Gastrocnemius medialis (tissue), 4 donors: ENCODE data around the gene LPCAT2. TPM values are rescaled to one million over a fixed set of nuclear protein-coding genes. Genes with fewer than 3 reads are reported as not detected.

Source experiments
- ATAC-seq, 2 donors: fragments of 150-250 bp; one replicate each; pipeline ENCODE4 v1.9.1; 2016
- DNase-seq, 2 donors: peaks; one replicate each; pipeline ENCODE4 v3.0.0-alpha.2; 2019
- H3K27ac ChIP-seq, 4 donors: fragments of 200-600 bp; sonication (generic); 1 replicate in 1 of 4; 2 replicates in 3 of 4; pipeline ENCODE4 v1.5.1; 2016 to 2018; ENCODE audit warnings: mild to moderate bottlenecking in 2 of 4, moderate library complexity in 1 of 4
- H3K27me3 ChIP-seq, 3 donors: fragments of 200-600 bp; sonication (generic) in 2 of 3; 1 replicate in 1 of 3; 2 replicates in 2 of 3; pipeline versions ENCODE4 v1.5.1 to v1.6.0; 2016 to 2019; ENCODE audit warnings: mild to moderate bottlenecking in 1 of 3, moderate library complexity in 1 of 3
- H3K36me3 ChIP-seq, 2 donors: fragments of 200-600 bp; sonication (generic) in 1 of 2; one replicate each; pipeline ENCODE4 v1.5.1; 2017 to 2018
- H3K4me1 ChIP-seq, 2 donors: fragments of 200-600 bp; sonication (generic) in 1 of 2; one replicate each; pipeline ENCODE4 v1.5.1; 2016 to 2017; ENCODE audit warnings: mild to moderate bottlenecking in 2 of 2
- H3K4me3 ChIP-seq, 4 donors: fragments of 200-600 bp; sonication (generic) in 3 of 4; 1 replicate in 1 of 4; 2 replicates in 3 of 4; pipeline ENCODE4 v1.5.1; 2016 to 2019; ENCODE audit warnings: mild to moderate bottlenecking in 2 of 4
- H3K9me3 ChIP-seq, 3 donors: fragments of 200-600 bp; sonication (generic) in 2 of 3; 1 replicate in 1 of 3; 2 replicates in 2 of 3; pipeline ENCODE4 v1.5.1; 2016 to 2019
- POLR2A ChIP-seq, 2 donors: fragments of 450-650 bp; IDR thresholded peaks; one replicate each; pipeline ENCODE4 v1.6.1; 2017; ENCODE audit warnings: antibody characterized with exemption in 2 of 2, mild to moderate bottlenecking in 2 of 2, moderate library complexity in 2 of 2
- in situ Hi-C, 4 donors: fragments of 200-750 bp; cut with MboI; loops; one replicate each; pipeline versions ENCODE4 v1.15.0 to v1.8.0; 2017; ENCODE audit warnings: low sequenced_read_pairs in 4 of 4
- intact Hi-C: fragments of 100-400 bp; cut with DNase I; formaldehyde crosslinking; loops from one replicate; pipeline ENCODE4 v1.15.1; 2023; ENCODE audit warnings: low total_unique reads
- total RNA-seq, 4 donors: library from RNA; depleted of rRNA; stranded (reverse); fragments of >200 nt; gene quantifications; one replicate each; pipeline versions ENCODE4 v1.1.0 to v1.2.3, GENCODE V29; 2016
- TF ChIP-seq, protein P1 (sequence below), 5 experiments: fragments of 450-650 bp in 3 of 5; fragments of 200-600 bp in 2 of 5; sonication (generic) in 2 of 5; IDR thresholded peaks in 4 of 5; conservative IDR thresholded peaks in 1 of 5; 1 replicate in 4 of 5; 2 replicates in 1 of 5; pipeline ENCODE4 v1.5.1; 2016 to 2019; ENCODE audit warnings: antibody characterized with exemption in 5 of 5, mild to moderate bottlenecking in 3 of 5, moderate library complexity in 3 of 5

Gene LPCAT2
- total RNA-seq, 4 donors from 2014 or later, result 1.2 to 6.7 (median 4.7) TPM

DNA sequence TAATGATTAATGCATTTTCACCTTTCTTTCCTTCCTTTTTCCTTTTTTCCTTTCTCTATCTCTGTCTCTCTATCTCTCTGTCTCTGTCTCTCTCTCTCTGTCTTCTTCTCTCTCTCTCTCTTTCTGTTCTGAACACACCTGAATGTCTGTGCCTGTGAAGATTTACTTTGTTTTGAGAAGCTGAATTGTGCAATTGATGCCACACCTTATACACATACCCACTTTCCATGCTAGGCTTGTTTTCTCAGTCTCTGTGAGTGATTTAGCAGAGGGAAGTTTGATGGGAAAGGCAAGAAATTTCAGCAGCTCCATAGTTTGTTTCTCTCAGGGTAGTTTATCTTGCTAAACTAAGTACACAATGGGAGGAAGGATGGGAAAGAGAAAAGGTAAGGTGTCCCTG, 48.3 kb downstream of the LPCAT2 start:
- Histone ChIP-seq H3K4me1 (no peaks in the 10 kb centered on the region), H3K27ac (no peak overlapping the region), H3K9me3 (no peaks in the 10 kb centered on the region), H3K27me3 (no peaks in the 10 kb centered on the region), H3K4me3 (no peak overlapping the region), H3K36me3 (no peaks in the 10 kb centered on the region)
- ATAC-seq, result no peak
- intact Hi-C loops (no loop called here), in situ Hi-C loops (no loop called here)
- TF ChIP-seq, protein P1, sequence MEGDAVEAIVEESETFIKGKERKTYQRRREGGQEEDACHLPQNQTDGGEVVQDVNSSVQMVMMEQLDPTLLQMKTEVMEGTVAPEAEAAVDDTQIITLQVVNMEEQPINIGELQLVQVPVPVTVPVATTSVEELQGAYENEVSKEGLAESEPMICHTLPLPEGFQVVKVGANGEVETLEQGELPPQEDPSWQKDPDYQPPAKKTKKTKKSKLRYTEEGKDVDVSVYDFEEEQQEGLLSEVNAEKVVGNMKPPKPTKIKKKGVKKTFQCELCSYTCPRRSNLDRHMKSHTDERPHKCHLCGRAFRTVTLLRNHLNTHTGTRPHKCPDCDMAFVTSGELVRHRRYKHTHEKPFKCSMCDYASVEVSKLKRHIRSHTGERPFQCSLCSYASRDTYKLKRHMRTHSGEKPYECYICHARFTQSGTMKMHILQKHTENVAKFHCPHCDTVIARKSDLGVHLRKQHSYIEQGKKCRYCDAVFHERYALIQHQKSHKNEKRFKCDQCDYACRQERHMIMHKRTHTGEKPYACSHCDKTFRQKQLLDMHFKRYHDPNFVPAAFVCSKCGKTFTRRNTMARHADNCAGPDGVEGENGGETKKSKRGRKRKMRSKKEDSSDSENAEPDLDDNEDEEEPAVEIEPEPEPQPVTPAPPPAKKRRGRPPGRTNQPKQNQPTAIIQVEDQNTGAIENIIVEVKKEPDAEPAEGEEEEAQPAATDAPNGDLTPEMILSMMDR (IDR thresholded peaks at IDR 0.05 in 4 of 5, conservative IDR thresholded peaks at IDR 0.05 in 1 of 5), result no peak
- TF ChIP-seq POLR2A (IDR thresholded peaks at IDR 0.05), result no peak
- DNase-seq, result no peak

DNA sequence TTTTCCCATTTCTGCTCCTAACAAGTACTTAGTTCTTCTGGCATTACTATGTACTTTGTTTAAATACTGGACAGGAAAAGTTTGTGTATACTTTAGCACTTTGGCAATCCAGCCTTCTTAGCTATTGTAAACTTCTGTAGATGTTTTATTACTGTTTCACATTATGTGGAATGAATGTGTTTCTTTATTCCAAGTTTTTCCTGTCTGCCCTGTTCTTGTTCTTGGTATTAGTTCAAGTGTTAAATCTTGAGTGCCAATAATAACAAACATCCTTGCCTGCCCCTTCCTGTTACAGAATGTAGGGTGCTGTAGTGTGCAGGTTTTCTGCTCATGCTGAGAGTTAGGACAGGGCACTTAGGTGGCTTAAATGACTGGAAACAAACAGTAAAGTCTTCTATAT, 50.4 kb downstream of the LPCAT2 start:
- ATAC-seq (no peak), DNase-seq (no peak)
- Histone ChIP-seq H3K27ac (no peak overlapping the region), H3K27me3 (no peaks in the 10 kb centered on the region), H3K4me1 (no peaks in the 10 kb centered on the region), H3K36me3 (no peaks in the 10 kb centered on the region), H3K4me3 (no peak overlapping the region), H3K9me3 (no peaks in the 10 kb centered on the region)
- TF ChIP-seq, protein P1 (IDR thresholded peaks at IDR 0.05 in 4 of 5, conservative IDR thresholded peaks at IDR 0.05 in 1 of 5), result no peak
- no peak for TF ChIP-seq POLR2A (IDR thresholded peaks at IDR 0.05)
- intact Hi-C loops, result no loop called here
- in situ Hi-C loops, result no loop called here

DNA sequence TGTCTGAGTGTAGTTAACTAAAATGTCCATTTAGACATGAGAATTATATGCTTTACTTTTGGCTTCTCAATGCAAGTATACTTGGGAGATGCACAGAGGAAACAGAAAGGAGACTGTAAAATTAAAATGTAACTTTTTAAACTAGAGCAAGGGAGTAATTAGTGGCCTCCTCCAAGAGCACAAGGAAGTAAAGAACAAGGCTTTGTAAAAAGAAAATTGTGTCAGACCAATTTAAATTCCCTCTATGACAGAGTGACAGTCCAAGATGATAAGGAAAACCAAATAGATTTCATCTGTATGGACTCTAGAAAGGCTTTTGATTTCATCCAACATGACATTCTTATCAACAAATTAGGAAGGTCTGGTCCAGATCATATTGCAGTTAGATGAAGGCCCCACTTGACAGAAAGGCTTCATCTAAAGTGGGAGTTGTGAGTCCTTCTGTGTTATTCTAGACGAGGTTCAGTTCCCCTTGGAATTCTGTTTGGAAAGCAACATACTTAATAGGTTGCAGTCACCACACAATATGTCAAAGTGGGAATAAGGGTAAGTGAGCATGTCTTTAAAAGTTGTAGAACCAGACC, 51.2 kb downstream of the LPCAT2 start:
- Histone ChIP-seq H3K9me3 (no peaks in the 10 kb centered on the region), H3K36me3 (no peaks in the 10 kb centered on the region), H3K4me3 (no peak overlapping the region), H3K27ac (no peak overlapping the region), H3K27me3 (no peaks in the 10 kb centered on the region), H3K4me1 (no peaks in the 10 kb centered on the region)
- intact Hi-C loops, result no loop called here
- no peak for DNase-seq
- in situ Hi-C loops, result no loop called here
- TF ChIP-seq, protein P1 (IDR thresholded peaks at IDR 0.05 in 4 of 5, conservative IDR thresholded peaks at IDR 0.05 in 1 of 5), result no peak
- no peak for TF ChIP-seq POLR2A (IDR thresholded peaks at IDR 0.05)
- ATAC-seq, result no peak

DNA sequence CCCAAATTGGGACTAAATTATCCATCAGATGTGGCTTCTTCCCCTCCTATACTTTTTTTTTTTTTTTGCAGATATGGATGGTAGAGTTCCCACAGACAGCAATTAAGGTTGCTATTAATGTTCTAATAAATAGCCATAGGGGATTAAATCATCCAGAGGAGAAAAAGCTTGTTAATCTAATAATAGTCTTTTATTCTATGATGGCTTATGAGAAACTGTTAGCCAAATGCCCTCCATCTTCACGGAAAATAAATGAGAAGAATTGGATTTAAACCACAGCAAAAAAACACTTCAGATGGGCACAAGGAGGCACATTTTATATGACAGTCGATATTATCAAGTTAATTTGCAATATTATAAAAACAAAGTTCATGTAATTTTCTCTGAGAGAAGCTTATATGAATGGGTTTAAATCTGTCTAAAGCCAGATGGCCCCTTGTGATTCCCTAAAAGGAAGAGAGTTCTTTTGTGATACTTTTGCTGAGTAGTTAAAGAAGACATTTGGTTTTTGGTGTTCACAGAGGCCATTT, 52.5 kb downstream of the LPCAT2 start:
- ATAC-seq (no peak), DNase-seq (no peak)
- H3K9me3 ChIP-seq, result no peaks in the 10 kb centered on the region
- no peak for TF ChIP-seq POLR2A (IDR thresholded peaks at IDR 0.05)
- TF ChIP-seq, protein P1 (IDR thresholded peaks at IDR 0.05 in 4 of 5, conservative IDR thresholded peaks at IDR 0.05 in 1 of 5), result no peak
- no peak overlapping the region for H3K4me3 ChIP-seq
- H3K27ac ChIP-seq, result no peak overlapping the region
- in situ Hi-C loops, result no loop called here
- H3K36me3 ChIP-seq, result no peaks in the 10 kb centered on the region
- no peaks in the 10 kb centered on the region for H3K27me3 ChIP-seq
- H3K4me1 ChIP-seq, result no peaks in the 10 kb centered on the region
- intact Hi-C loops, result no loop called here

DNA sequence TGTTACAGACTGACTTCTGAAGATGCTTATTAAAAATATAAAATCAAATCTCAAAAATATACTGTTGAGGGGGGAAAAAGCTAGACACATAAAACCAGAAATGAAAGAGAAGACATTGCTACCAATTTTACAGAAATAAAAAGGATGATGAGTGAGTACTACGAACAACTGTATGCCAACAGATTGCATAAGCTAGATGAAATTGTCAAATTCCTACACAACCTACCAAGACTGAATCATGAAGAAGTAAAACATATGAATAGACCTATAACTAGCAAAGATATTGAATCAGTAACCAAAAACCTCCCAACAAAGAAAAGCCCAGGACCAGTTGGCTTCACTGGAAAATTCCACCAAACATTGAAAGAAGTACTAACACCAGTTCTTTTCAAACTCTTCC, 54.1 kb downstream of the LPCAT2 start:
- no peak for ATAC-seq
- no peaks in the 10 kb centered on the region for H3K4me1 ChIP-seq

More for the DNA sequence above, 54.1 kb downstream of the LPCAT2 start:
- intact Hi-C loops, result no loop called here
- no peak overlapping the region for H3K27ac ChIP-seq
- no peaks in the 10 kb centered on the region for H3K36me3 ChIP-seq
- no peaks in the 10 kb centered on the region for H3K27me3 ChIP-seq
- no peak overlapping the region for H3K4me3 ChIP-seq
- DNase-seq, result no peak
- in situ Hi-C loops, result no loop called here
- no peaks in the 10 kb centered on the region for H3K9me3 ChIP-seq
- TF ChIP-seq, protein P1 (IDR thresholded peaks at IDR 0.05 in 4 of 5, conservative IDR thresholded peaks at IDR 0.05 in 1 of 5), result no peak
- TF ChIP-seq POLR2A (IDR thresholded peaks at IDR 0.05), result no peak
